K562 (cell line): Measurements from ENCODE around the gene KAT2B. TPM values are rescaled to one million over a fixed set of nuclear protein-coding genes. Genes with fewer than 3 reads are reported as not detected.

ENCODE experiments used
- ATAC-seq: fragments of 200-7000 bp; cut with Tn5 transposase; 3 replicates; pipeline ENCODE4 v1.9.1; 2020; ENCODE audit warnings: moderate library complexity
- BruUV-seq: library from RNA; stranded (reverse); fragments of 400-500 nt; replicated peaks from 2 replicates; lab custom pipeline; 2021; lab: Mats Ljungman, UMichigan
- CTCF ChIA-PET: fragments of 300-600 bp; formaldehyde crosslinking; extraction: SDS; loops from one replicate; lab custom pipeline; 2021; ENCODE audit warnings: low intra/inter-chr PET ratio; lab: Yijun Ruan, JAX
- POLR2A ChIA-PET: fragments of 300-600, 350-650 bp; sonication (Branson Sonifier 250); formaldehyde crosslinking; extraction: SDS; loops from one replicate; lab custom pipeline; 2021; ENCODE audit warnings: antibody characterized with exemption, inconsistent platforms; lab: Yijun Ruan, JAX
- DNase-seq, 4 experiments: peaks; one replicate each; pipeline versions ENCODE4 v3.0.0 to v3.0.0-alpha.2; 2011 to 2018; ENCODE audit warnings: low spot score in 3 of 4, mixed read lengths in 3 of 4; ENCODE audit errors: extremely low read depth in 1 of 4
- FAIRE-seq: peaks from 2 replicates; lab custom pipeline; 2011; peaks lifted over from hg19 to GRCh38; lab: Jason Lieb, UNC
- H2AFZ ChIP-seq: 2 replicates; pipeline ENCODE4 v1.6.0; 2011; ENCODE audit warnings: low read depth, low read length, control low read depth, inconsistent platforms
- H3K27ac ChIP-seq: fragments of 200-600 bp; 3 replicates; pipeline ENCODE4 v1.8.0; 2011; ENCODE audit warnings: low read depth, mild to moderate bottlenecking, control low read depth, inconsistent platforms, low read length, moderate library complexity, mixed read lengths; ENCODE audit errors: extremely low read depth
- H3K27me3 ChIP-seq, 2 experiments: fragments of 300-600 bp in 1 of 2; 2 replicates in 1 of 2; 3 replicates in 1 of 2; pipeline versions ENCODE4 v1.6.0 to v1.8.0; 2011; ENCODE audit warnings: inconsistent platforms in 2 of 2, low read length in 2 of 2, mild to moderate bottlenecking in 1 of 2, mixed read lengths in 1 of 2, moderate library complexity in 1 of 2; ENCODE audit not compliant: control insufficient read depth in 2 of 2, insufficient read depth in 2 of 2
- H3K36me3 ChIP-seq: fragments of 300-600 bp; 3 replicates; pipeline ENCODE4 v1.8.0; 2011; ENCODE audit warnings: mild to moderate bottlenecking, low read length, inconsistent platforms; ENCODE audit not compliant: control insufficient read depth, insufficient read depth
- H3K4me1 ChIP-seq, 2 experiments: fragments of 200-600 bp in 1 of 2; replicated peaks in 1 of 2; 2 replicates in 1 of 2; 3 replicates in 1 of 2; pipeline versions ENCODE4 v1.5.1 to v1.8.0; 2011; ENCODE audit warnings: inconsistent platforms in 2 of 2, low read length in 2 of 2, mild to moderate bottlenecking in 1 of 2, mixed read lengths in 1 of 2, moderate library complexity in 1 of 2; ENCODE audit not compliant: control insufficient read depth in 2 of 2, insufficient read depth in 2 of 2
- H3K4me2 ChIP-seq: 2 replicates; pipeline ENCODE4 v1.6.1; 2011; ENCODE audit warnings: low read length, control low read depth, inconsistent platforms, mixed read lengths; ENCODE audit not compliant: insufficient read depth
- H3K4me3 ChIP-seq: fragments of 200-600 bp; sonication (generic), shearing (Covaris generic); 2 replicates; pipeline ENCODE4 v1.5.1; 2016; ENCODE audit warnings: control low read depth, inconsistent platforms
- H3K79me2 ChIP-seq: fragments of 200-600 bp; 3 replicates; pipeline ENCODE4 v1.8.0; 2011; ENCODE audit warnings: low read length, inconsistent platforms; ENCODE audit not compliant: control insufficient read depth, insufficient read depth
- H3K9ac ChIP-seq, 2 experiments: 2 replicates each; pipeline versions ENCODE4 v1.6.0 to v1.6.1; 2011; ENCODE audit warnings: low read depth in 2 of 2, low read length in 2 of 2, control low read depth in 1 of 2, inconsistent platforms in 1 of 2, mild to moderate bottlenecking in 1 of 2, mixed read lengths in 1 of 2; ENCODE audit not compliant: insufficient read depth in 1 of 2
- H3K9me1 ChIP-seq: one replicate; pipeline ENCODE4 v1.6.0; 2011; ENCODE audit warnings: inconsistent platforms, mild to moderate bottlenecking, low read length, moderate library complexity; ENCODE audit not compliant: control insufficient read depth, insufficient read depth
- H3K9me3 ChIP-seq: replicated peaks from 2 replicates; pipeline ENCODE4 v1.5.1; 2011; ENCODE audit warnings: low read depth, low read length, inconsistent platforms; ENCODE audit not compliant: control insufficient read depth, insufficient read depth
- H4K20me1 ChIP-seq: replicated peaks from 2 replicates; pipeline ENCODE4 v1.6.1; 2011; ENCODE audit warnings: low read length, inconsistent platforms, mixed read lengths; ENCODE audit not compliant: control insufficient read depth, insufficient read depth
- CBFA2T3 ChIP-seq: fragments of 450-650 bp; IDR thresholded peaks from 2 replicates; pipeline ENCODE4 v1.6.1; 2017
- ILF3 ChIP-seq: fragments of 450-650 bp; IDR thresholded peaks from 2 replicates; pipeline ENCODE4 v1.6.1; 2018; ENCODE audit warnings: antibody characterized with exemption, mild to moderate bottlenecking, moderate library complexity, borderline replicate concordance
- KHSRP ChIP-seq: fragments of 450-650 bp; IDR thresholded peaks from 2 replicates; pipeline ENCODE4 v1.6.1; 2017
- MAFK ChIP-seq: IDR thresholded peaks from 2 replicates; pipeline ENCODE4 v1.6.1; 2011; ENCODE audit warnings: low read length, improper control_type of control experiment
- PHF8 ChIP-seq: fragments of 200-600 bp; sonication (generic); IDR thresholded peaks from 2 replicates; pipeline ENCODE4 v1.6.1; 2012; ENCODE audit warnings: mixed run types, mild to moderate bottlenecking, inconsistent platforms, low read length, moderate library complexity, borderline replicate concordance
- SRSF1 ChIP-seq: fragments of 200-400 bp; formaldehyde crosslinking; IDR thresholded peaks from 2 replicates; pipeline ENCODE4 v1.6.1; 2017; ENCODE audit warnings: mild to moderate bottlenecking, low read depth, low read length, moderate library complexity
- TCF7 ChIP-seq: sonication (generic); IDR thresholded peaks from 2 replicates; pipeline ENCODE4 v1.6.1; 2016; ENCODE audit warnings: antibody characterized with exemption, borderline replicate concordance
- ZNF316 ChIP-seq: fragments of 450-650 bp; IDR thresholded peaks from 2 replicates; pipeline ENCODE4 v1.6.1; 2016
- WGBS: fragments of 100-300 bp; shearing (Covaris generic); methylation state at CpG from one replicate; pipeline ENCODE4 v1.1.6; 2016; ENCODE audit warnings: low coverage, mixed read lengths; ENCODE audit not compliant: insufficient coverage; ENCODE audit errors: missing lambda C conversion rate; 5-methylcytosine and 5-hydroxymethylcytosine counted together
- in situ Hi-C: fragments of 300-500 bp; cut with MboI; formaldehyde crosslinking; loops from 4 replicates; pipeline ENCODE4 v1.15.0; 2018; ENCODE audit warnings: inconsistent platforms, mixed read lengths
- intact Hi-C: fragments of 100-400 bp; cut with micrococcal nuclease; formaldehyde crosslinking; loops from 2 replicates; pipeline ENCODE4 v1.14.2; 2022
- polyA plus RNA-seq, 8 experiments: library from polyadenylated mRNA; depleted of rRNA in 4 of 8; stranded (reverse) in 5 of 8; unstranded in 3 of 8; fragments of >200 nt; fragmentation: Nextera tagmentation in 2 of 8; fragmentation: Illumina TruSeq in 1 of 8; extraction: Ambion mirVana in 2 of 8; extraction: Trizol in 1 of 8; gene quantifications; 2 replicates each; pipeline versions ENCODE4 v1.2.1 to v1.2.3, GENCODE V29; 2011 to 2014; ENCODE audit warnings: inconsistent platforms in 1 of 8, missing spikeins in 1 of 8
- total RNA-seq, 7 experiments: library from RNA; depleted of rRNA in 6 of 7; stranded (reverse); fragments of >200 nt in 6 of 7; fragmentation: Illumina TruSeq in 2 of 7; extraction: Trizol in 2 of 7; gene quantifications; 2 replicates each; pipeline versions ENCODE4 v1.2.1 to v1.2.3, GENCODE V29; 2011 to 2021; ENCODE audit warnings: low replicate concordance in 1 of 7
- TF ChIP-seq, protein P1 (sequence below): sonication (generic); formaldehyde crosslinking; IDR thresholded peaks from 2 replicates; pipeline ENCODE4 v1.8.1; 2023; ENCODE audit warnings: mild to moderate bottlenecking, missing genetic modification reagents

The KAT2B gene
- total and polyA plus RNA-seq, 9 of the 15 experiments (the other 6 are each of a cell fraction or from before 2014, with no cell fraction given), result 3.3 to 14.9 (median 12.2) TPM

DNA sequence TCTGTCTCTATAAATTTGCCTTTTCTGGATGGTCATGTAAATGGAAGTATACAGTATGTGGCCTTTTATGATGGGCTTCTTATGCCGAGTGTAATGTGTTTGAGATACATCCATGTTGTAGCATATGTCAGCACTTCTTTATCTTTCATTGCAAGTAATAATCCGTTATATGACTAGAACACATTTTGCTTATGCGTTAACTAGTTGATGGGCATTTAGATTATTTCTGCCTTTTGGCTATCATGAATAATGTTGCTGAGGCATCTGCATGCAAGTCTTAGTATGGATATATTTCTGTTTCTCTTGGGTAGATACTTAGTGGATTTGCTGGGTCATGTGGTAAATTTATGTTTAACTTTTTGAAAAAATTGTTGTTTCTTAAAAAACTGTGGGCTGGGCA lies 19.7 kb downstream of the KAT2B start:
- no peak overlapping the region for H2AFZ ChIP-seq
- CTCF ChIA-PET, result no interaction called here
- POLR2A ChIA-PET, result interaction anchor here (1.4 kb wide), 1 partner anchor 18 kb away, joined by 3 read pairs; no protein-coding TSS in a partner anchor
- no peak overlapping the region for H3K9ac ChIP-seq
- peaks cover 0 to 38% of the 10 kb centered on the region in 2 experiments; a peak in 2 of 5 replicates for H3K4me1 ChIP-seq
- no peak overlapping the region for H3K4me3 ChIP-seq
- H3K79me2 ChIP-seq, result peaks cover 37% of the 10 kb centered on the region
- no peaks in the 10 kb centered on the region for H3K36me3 ChIP-seq
- intact Hi-C loops, result no loop called here
- ATAC-seq (no peak), DNase-seq (no peak), FAIRE-seq (no peak)
- H4K20me1 ChIP-seq, result 0 out of 2 replicates have a peak, but pooled peaks cover 3% of the 10 kb centered on the region
- H3K9me1 ChIP-seq, result no peaks in the 10 kb centered on the region
- in situ Hi-C loops, result no loop called here
- no peak overlapping the region for H3K4me2 ChIP-seq
- BruUV-seq, result no TSS peak
- H3K27me3 ChIP-seq, result no peaks in the 10 kb centered on the region
- H3K27ac ChIP-seq, result no peak overlapping the region
- no peak for TF ChIP-seq KHSRP
- TF ChIP-seq MAFK, result 0 out of 2 replicates have a peak, but pooled peaks have one; percentile 16
- TF ChIP-seq CBFA2T3, result peak; percentile 22; the same call in 1 of the 2 replicates
- TF ChIP-seq, protein P1, sequence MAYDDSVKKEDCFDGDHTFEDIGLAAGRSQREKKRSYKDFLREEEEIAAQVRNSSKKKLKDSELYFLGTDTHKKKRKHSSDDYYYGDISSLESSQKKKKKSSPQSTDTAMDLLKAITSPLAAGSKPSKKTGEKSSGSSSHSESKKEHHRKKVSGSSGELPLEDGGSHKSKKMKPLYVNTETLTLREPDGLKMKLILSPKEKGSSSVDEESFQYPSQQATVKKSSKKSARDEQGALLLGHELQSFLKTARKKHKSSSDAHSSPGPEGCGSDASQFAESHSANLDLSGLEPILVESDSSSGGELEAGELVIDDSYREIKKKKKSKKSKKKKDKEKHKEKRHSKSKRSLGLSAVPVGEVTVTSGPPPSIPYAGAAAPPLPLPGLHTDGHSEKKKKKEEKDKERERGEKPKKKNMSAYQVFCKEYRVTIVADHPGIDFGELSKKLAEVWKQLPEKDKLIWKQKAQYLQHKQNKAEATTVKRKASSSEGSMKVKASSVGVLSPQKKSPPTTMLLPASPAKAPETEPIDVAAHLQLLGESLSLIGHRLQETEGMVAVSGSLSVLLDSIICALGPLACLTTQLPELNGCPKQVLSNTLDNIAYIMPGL (CRISPR knock-in tag), result no peak
- no peak for TF ChIP-seq ILF3
- TF ChIP-seq ZNF316, result peak; percentile 44; the same call in 1 of the 2 replicates
- no peak for TF ChIP-seq SRSF1
- no peak for TF ChIP-seq TCF7
- TF ChIP-seq PHF8, result no peak
- H3K9me3 ChIP-seq, result no peaks in the 10 kb centered on the region
- 71% methylated on average over 3 of the region's 3 CpGs for WGBS
